ENCODE measurements around the gene REXO4. TPM values are rescaled to one million over a fixed set of nuclear protein-coding genes. Genes with fewer than 3 reads are reported as not detected.

REXO4 gene
- total and polyA plus RNA-seq, 2 of the 13 experiments (the other 11 are each of a cell fraction or from before 2014, with no cell fraction given), result 18.5 to 30.4 TPM

DNA sequence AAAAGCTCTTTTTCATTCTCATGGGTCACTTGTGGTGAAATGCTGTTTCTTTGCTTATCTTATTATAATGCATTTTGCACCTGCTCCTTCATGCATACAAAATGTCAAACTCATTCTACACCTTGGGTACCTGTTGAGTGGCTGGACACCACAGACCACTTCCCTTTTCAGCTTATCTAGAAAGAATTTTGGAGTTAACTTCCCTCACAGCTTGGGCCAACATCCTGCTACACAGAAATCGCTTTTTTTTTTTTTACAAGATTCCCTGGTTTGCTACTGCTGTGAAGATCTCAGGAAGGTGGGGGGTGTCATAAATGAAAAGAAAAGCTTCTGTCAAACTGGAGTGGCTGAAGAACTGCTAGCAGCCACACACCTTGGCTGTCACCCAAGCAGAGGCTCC is 2.6 kb downstream of the REXO4 start:
- Histone ChIP-seq H3K9ac (ENCODE audit: insufficient read depth, low read depth, low read length) (no peak overlapping the region), H3K27me3 (ENCODE audit: control insufficient read depth in 1 of 2, insufficient read depth in 2 of 2, low read length in 2 of 2) (no peaks in the 10 kb centered on the region; a peak in 1 of 5 replicates), H3K4me1 (ENCODE audit: insufficient read depth, low read length) (peaks cover 44% of the 10 kb centered on the region), H3K27ac (ENCODE audit: extremely low read length, insufficient read depth, low read length) (no peak overlapping the region), H3K9me3 (ENCODE audit: low read length) (no peaks in the 10 kb centered on the region), H4K20me1 (ENCODE audit: insufficient read depth, low read length) (no peaks in the 10 kb centered on the region), H3K4me2 (ENCODE audit: low read depth, low read length) (no peak overlapping the region), H3K36me3 (replicated peaks in 1 of 2; ENCODE audit: control insufficient read depth in 1 of 2, insufficient read depth in 2 of 2, low read length in 2 of 2) (peaks cover 26 to 52% of the 10 kb centered on the region in 2 experiments; a peak in 4 of 5 replicates), H3K79me2 (ENCODE audit: insufficient read depth, low read length) (peaks cover 36% of the 10 kb centered on the region), H2AFZ (ENCODE audit: low read length) (no peak overlapping the region), H3K4me3 (replicated peaks in 1 of 3; ENCODE audit: insufficient read depth in 1 of 3, low read depth in 2 of 3, low read length in 3 of 3) (no peak overlapping the region)
- intact Hi-C loops (cut with micrococcal nuclease; ENCODE audit: unreplicated experiment) (no loop called here), in situ Hi-C loops (cut with HindIII; ENCODE audit: extremely low pct_ligation_motif_present, low pct_unique_long_range_greater_than_20kb) (no loop called here)
- no TSS peak for BruUV-seq (replicated peaks)
- TF ChIP-seq EHMT2 (IDR thresholded peaks at IDR 0.05; ENCODE audit: borderline replicate concordance, low read depth, low read length) (no peak), ZNF792 (CRISPR knock-in tag; IDR thresholded peaks at IDR 0.05) (no peak), ZNF569 (CRISPR knock-in tag; IDR thresholded peaks at IDR 0.05; ENCODE audit: borderline replicate concordance) (no peak), TP53 (CRISPR knock-in tag; conservative IDR thresholded peaks at IDR 0.05) (no peak), SMARCC2 (IDR thresholded peaks at IDR 0.05) (no peak), ZBTB1 (CRISPR knock-in tag; IDR thresholded peaks at IDR 0.05; ENCODE audit: borderline replicate concordance) (no peak), SIN3A (IDR thresholded peaks at IDR 0.05; ENCODE audit: borderline replicate concordance, low read depth, low read length) (no peak)
- TF ChIP-seq, protein P1, sequence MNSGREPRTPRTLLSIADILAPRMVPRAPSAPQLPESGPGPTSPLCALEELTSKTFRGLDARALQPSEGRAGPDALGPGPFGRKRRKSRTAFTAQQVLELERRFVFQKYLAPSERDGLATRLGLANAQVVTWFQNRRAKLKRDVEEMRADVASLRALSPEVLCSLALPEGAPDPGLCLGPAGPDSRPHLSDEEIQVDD (CRISPR knock-in tag; IDR thresholded peaks at IDR 0.05; ENCODE audit: borderline replicate concordance), result no peak
- TF ChIP-seq, protein P2, sequence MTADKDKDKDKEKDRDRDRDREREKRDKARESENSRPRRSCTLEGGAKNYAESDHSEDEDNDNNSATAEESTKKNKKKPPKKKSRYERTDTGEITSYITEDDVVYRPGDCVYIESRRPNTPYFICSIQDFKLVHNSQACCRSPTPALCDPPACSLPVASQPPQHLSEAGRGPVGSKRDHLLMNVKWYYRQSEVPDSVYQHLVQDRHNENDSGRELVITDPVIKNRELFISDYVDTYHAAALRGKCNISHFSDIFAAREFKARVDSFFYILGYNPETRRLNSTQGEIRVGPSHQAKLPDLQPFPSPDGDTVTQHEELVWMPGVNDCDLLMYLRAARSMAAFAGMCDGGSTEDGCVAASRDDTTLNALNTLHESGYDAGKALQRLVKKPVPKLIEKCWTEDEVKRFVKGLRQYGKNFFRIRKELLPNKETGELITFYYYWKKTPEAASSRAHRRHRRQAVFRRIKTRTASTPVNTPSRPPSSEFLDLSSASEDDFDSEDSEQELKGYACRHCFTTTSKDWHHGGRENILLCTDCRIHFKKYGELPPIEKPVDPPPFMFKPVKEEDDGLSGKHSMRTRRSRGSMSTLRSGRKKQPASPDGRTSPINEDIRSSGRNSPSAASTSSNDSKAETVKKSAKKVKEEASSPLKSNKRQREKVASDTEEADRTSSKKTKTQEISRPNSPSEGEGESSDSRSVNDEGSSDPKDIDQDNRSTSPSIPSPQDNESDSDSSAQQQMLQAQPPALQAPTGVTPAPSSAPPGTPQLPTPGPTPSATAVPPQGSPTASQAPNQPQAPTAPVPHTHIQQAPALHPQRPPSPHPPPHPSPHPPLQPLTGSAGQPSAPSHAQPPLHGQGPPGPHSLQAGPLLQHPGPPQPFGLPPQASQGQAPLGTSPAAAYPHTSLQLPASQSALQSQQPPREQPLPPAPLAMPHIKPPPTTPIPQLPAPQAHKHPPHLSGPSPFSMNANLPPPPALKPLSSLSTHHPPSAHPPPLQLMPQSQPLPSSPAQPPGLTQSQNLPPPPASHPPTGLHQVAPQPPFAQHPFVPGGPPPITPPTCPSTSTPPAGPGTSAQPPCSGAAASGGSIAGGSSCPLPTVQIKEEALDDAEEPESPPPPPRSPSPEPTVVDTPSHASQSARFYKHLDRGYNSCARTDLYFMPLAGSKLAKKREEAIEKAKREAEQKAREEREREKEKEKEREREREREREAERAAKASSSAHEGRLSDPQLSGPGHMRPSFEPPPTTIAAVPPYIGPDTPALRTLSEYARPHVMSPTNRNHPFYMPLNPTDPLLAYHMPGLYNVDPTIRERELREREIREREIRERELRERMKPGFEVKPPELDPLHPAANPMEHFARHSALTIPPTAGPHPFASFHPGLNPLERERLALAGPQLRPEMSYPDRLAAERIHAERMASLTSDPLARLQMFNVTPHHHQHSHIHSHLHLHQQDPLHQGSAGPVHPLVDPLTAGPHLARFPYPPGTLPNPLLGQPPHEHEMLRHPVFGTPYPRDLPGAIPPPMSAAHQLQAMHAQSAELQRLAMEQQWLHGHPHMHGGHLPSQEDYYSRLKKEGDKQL (CRISPR knock-in tag; IDR thresholded peaks at IDR 0.05; ENCODE audit: low read depth), result no peak
- POLR2A ChIA-PET, result no interaction called here
- 96% methylated on average over 1 of the region's 1 CpG for WGBS (ENCODE audit: low lambda C conversion rate)
- FAIRE-seq (no peak), DNase-seq (ENCODE audit: low spot score) (no peak), ATAC-seq (no peak)
- CTCF ChIA-PET (ENCODE audit: low intra/inter-chr PET ratio, low total read pairs), result no interaction called here
